Umbilical cord (tissue), 2 donors: ENCODE measurements around the gene MFAP1. TPM values are rescaled to one million over a fixed set of nuclear protein-coding genes. Genes with fewer than 3 reads are reported as not detected.
"Not testable (repeated sequence)": the region's sequence is repeated elsewhere in the genome, so short reads cannot be mapped to it uniquely, and the experiment has no call there.

Experiments used
- DNase-seq: peaks from one replicate; pipeline ENCODE4 v3.0.0-alpha.2; 2015; ENCODE audit warnings: low spot score
- total RNA-seq: library from RNA; depleted of rRNA; stranded (reverse); fragments of >200 nt; gene quantifications from one replicate; pipeline ENCODE4 v1.2.3, GENCODE V29; 2014; ENCODE audit warnings: low replicate concordance; ENCODE audit not compliant: insufficient read depth

MFAP1 gene
- total RNA-seq, 1 donor from 2014 or later, result 12.0 TPM

GRCh38 chr15:43821505-43821904, 3.0 kb downstream of the MFAP1 start:
- DNase-seq, result no peak

GRCh38 chr15:43815064-43815463, 9.4 kb downstream of the MFAP1 start:
- DNase-seq, result not testable (repeated sequence)

GRCh38 chr15:43808960-43809678, 15.4 kb downstream of the MFAP1 start:
- no peak for DNase-seq

- no peak for DNase-seq
These were observed 16.0 kb downstream of the MFAP1 start for GRCh38 chr15:43808435-43808950.

- DNase-seq, result not testable (repeated sequence)
These were observed 21.8 kb downstream of the MFAP1 start for GRCh38 chr15:43802676-43803075.

GRCh38 chr15:43800286-43801141, 24.0 kb downstream of the MFAP1 start, which contains the start of gene HYPK:
HYPK (plus strand) TSS chr15:43800599; CDS start chr15:43800623, 24 bp downstream.
- DNase-seq, result peak; percentile 95

- DNase-seq, result no peak
These were observed 24.6 kb downstream of the MFAP1 start, which contains the start of gene SERINC4 for GRCh38 chr15:43799945-43800285. SERINC4 (minus strand) TSS chr15:43800220; CDS start chr15:43799986, 234 bp downstream.

- DNase-seq, result no peak
These were observed 25.1 kb downstream of the MFAP1 start for GRCh38 chr15:43799209-43799944.

GRCh38 chr15:43796566-43796965, 27.9 kb downstream of the MFAP1 start:
- DNase-seq, result no peak

- DNase-seq, result no peak
These were observed 28.5 kb downstream of the MFAP1 start for GRCh38 chr15:43795997-43796396.

- no peak for DNase-seq
These were observed 29.3 kb downstream of the MFAP1 start for GRCh38 chr15:43795197-43795596.

GRCh38 chr15:43794269-43795037, 30.0 kb downstream of the MFAP1 start:
- DNase-seq, result no peak

GRCh38 chr15:43793647-43794046, 30.8 kb downstream of the MFAP1 start:
- DNase-seq, result no peak

GRCh38 chr15:43792761-43793476, 31.6 kb downstream of the MFAP1 start:
- peak; percentile 35 for DNase-seq

- peak; percentile 100 for DNase-seq
These were observed 32.3 kb downstream of the MFAP1 start, which contains the start of gene SERF2 for GRCh38 chr15:43791993-43792760. SERF2 (plus strand) TSS chr15:43792320; CDS start chr15:43792377, 57 bp downstream.

GRCh38 chr15:43789409-43789808, 35.1 kb downstream of the MFAP1 start:
- DNase-seq, result no peak

GRCh38 chr15:43779016-43779415, 45.5 kb downstream of the MFAP1 start:
- no peak for DNase-seq

- DNase-seq, result peak; percentile 87
These were observed 47.1 kb downstream of the MFAP1 start for GRCh38 chr15:43777267-43777914.
